Measurements from ENCODE around the gene JOSD2.
A peak's percentile ranks its signal among the peaks of the same experiment; 100 is the strongest.

Gene JOSD2, protein sequence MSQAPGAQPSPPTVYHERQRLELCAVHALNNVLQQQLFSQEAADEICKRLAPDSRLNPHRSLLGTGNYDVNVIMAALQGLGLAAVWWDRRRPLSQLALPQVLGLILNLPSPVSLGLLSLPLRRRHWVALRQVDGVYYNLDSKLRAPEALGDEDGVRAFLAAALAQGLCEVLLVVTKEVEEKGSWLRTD

DNA sequence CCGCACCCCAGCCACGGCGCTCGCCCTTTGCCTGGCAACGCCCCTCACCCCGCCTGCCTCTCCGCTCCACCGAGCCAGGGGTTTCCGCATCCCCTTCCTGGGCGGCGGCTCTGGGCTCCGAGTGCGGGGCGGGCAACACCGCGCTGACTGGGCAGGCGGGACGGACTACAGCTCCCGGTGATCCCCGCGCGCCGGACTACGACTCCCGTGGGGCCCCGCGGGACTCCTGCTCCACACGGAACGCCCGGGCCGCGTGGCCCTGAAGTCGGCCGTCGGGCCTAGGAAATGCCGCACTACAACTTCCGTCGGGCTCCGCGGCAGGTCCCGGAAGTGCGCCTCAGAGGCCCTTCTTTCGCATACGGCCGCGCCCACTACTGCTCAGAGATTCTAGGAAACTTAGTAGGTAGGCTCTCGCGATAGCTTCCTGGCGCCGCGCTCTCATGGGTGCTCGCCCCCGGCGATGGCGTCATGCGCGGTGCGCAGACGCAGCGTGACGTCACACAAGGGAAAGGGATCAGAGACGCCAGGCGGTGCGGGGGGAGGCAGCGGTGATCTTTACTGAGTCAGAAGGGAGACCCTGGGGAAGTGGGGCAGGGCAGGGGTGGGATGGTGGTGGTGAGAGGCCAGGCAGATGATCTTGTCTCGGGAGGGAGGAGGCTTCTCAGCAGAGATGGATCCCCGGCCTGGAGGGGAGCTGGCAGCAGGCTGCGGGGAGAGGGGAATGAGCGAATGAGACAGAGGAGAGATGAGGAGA lies at the start of gene JOSD2:
TSS of gene JOSD2 (minus strand) at position 123 of the 754 bp plus-strand sequence. CDS start 760 bp downstream, outside the sequence.
- peak; percentile 97 for DNase-seq

DNA sequence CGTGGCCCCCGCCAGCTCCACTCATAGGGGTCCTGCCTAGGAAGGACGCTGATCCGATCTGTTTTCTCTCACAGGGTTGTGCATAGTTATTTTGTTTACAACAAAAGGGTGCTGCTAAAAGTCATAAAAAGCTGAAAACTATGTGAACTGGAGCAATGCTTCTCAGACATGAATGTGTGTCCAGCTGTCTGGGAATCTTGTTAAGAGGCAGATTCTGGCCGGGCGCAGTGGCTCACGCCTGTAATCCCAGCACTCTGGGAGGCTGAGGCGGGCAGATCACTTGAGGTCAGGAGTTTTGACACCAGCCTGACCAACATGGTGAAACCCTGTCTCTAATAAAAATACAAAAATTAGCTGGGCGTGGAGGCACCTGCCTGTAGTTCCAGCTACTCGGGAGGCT lies 48.6 kb upstream of the JOSD2 start:
- DNase-seq: no peak

DNA sequence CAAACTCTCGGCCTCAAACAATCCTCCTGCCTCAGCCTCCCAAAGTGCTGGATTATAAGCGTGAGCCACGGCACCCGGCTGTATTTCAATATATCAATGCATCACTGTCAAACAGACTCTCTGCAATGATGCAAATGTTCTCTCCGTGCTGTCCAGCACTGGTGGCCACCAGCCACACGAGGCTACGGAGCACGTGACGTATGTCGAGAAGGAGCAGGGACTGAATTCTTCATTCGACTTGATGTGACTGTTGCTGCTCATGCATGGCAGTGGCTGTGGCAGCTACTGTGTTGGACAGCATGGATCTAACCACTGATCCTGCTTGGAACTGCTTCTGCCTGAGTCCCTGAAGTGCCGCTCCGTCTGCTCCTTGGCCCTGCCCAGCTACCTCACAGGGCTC lies 47.5 kb upstream of the JOSD2 start:
- no peak for DNase-seq

DNA sequence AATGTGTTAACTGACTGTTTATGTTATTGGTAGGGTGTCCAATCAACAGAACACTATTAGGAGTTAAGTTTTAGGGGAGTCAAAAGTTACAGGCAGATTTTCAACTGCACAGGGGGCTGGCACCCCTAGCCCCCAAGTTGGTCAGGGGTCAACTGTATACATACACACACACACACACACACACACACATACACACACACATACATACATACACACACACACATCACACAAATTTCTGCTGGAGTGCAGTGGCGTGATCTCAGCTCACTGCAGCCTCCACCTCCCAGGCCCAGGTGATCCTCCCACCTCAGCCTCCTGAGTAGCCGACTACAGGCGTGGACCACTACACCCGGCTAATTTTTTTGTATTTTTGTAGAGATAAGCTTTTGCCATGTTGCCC lies 47.0 kb upstream of the JOSD2 start:
- no peak for DNase-seq

DNA sequence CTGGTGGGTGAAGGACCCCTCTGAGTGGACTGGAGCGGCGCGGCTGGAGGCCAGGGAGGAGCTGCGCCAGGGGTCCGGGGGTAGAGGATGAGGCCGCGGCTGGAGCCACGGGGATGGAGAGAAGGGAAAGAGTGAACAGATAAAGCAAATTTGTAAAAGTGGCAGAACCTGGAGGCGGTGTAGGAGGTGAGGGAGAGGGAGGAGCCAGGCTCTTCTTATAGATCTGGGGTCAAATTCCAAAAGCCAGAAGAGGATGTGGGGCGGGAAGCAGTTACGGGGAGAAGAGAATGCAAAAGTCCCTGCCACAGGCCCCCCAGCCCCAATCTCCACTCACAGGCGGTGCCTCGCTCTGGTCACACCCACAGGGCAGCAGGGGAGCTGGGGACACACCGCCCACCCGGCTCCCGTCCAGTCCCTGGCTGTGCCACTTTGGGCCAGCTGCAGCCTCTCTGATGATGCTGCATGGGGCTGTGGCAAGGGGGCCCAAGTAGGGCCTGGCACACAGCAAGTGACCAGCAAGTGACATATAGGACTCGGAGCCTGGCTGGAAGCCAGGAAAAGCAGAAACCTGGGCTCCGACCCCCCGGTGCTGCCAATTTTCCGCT lies 46.1 kb upstream of the JOSD2 start:
- no peak for DNase-seq

DNA sequence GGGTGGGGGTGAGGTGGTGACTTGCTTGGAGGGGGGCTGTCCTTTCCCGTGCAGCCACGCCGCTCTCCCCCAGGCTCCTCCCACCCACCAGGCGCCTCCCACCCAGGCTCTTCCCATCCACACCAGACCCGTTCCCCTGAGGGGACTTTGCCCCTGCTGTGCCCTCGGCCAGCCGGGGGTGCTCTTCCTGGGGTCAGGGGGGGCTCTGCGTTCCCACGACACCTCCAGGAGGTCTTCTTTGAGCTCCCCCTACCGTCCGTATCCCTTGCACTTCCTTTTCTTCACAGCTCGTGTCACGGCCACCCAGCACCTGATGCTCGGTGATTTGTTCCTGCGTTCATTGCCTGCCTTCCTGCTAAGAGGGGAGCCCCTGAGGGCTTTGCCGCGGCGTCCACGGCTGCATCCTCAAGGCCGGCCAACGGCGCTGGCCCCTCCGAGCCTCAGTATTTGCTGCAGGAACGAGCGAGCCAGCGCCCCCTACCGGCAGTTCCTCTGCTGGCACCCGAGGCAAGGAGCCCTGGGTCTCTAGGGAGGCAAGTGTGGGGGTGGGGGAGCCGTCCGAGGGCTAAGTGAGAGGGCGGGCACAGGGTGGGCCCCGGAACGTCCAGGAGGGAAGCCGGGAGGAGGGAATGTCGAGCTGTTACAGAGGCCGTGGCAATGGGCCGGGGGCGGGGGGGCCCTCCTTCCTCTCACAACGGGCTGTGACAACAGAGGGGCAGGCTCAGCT lies 45.5 kb upstream of the JOSD2 start:
- no peak for DNase-seq

DNA sequence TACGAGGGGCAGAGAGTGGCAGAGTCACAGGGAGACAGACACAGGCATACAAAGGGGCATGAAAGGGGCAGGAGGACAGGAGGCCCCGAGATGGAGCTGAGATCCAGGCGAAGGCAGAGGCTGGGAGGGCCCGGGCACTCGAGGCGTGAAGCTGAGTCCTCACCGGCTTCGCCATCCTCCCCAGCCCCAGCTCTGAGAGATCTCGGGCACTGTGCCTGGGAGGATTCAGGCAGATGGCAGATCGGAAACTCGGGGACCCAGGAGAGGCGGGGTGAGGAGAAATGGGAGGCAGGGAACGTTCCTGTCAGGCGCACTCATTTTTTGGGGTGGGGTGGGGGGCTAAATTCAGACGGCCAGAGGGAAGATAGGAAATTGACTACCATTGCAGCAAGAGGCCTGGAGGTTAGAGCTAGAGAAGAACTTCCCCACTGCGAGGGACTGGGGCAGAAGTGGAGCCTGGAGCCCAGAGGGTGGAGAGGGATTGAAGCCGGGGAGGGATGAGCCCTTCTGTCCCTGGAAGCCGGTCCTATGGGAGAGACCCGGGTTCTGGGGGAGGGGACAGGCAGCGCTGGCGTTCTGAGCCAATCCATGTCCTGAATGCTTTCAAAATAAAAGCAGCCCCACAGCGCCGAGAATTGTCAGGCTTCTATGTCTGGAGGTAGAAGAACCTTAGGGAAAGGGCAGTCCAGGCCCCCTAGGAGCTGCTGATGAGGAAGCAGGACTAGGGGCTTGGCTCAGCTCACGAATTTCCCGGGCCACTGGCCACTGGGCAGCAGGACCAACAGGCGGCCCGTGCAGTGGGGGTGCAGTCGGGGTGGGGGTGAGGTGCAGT lies 44.7 kb upstream of the JOSD2 start:
- no peak for DNase-seq

DNA sequence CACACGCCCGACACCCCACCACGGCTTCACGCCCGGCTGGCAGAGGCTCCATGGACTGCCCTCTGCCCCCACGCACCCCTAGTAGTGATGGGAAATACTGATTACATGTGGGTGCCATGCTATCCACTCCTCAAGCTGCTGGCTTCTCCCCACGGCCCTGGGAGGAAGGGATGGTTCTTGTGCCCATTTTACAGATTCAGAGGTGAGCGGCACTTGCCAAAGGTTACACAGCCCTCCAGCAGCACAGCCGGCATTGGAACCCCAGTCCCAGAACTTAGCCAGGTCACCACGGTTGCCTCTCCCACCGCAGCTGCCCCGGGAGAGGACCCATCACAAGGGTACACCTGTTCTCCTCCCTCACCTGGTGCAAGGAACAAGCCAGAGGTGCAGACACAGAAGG lies 44.0 kb upstream of the JOSD2 start:
- DNase-seq: no peak

DNA sequence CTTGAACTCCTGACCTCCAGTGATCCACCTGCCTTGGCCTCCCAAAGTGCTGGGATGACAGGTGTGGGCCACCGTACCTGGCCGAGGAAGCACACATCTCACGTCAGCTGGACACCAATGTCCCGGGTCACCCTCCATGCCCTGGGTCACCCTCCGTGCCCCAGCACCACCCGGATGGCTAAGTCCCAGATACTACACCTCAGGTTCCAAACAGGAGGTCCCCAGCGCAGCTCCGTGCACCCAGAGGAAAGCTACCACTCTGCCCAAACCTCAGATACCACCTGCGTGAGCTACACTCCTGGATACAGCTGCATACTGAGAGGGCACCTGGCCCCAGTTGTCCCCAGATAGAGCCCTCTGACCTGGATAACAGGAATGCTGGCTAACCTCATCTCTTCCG lies 43.2 kb upstream of the JOSD2 start:
- DNase-seq: no peak

DNA sequence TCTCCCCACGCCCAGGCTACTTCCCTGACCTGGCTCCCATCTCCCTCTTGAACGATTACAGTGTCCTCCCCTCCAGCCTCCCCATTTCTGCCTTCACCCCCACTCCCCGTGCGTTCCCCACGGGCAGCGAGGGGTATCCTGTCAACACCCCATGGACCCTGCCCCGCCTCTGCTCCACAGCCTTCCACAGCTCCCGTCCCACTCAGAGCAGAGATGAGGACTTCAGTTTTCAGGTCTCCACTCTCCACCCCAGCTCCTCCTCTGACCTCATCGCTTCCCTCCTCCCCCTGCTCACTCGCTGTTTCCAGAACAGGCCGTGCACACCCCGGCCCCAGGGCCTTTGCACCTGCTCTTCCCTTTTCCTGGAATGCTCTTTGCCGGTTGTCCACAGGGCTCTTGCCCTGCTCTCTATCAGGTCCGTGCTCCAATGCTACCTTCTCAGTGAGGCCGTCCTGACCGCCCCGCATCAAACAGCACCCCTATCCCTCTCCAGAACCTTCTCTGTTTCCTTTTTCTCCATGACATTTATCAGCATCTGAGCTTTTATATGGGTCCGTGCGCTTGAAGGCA lies 42.2 kb upstream of the JOSD2 start:
- no peak for DNase-seq

DNA sequence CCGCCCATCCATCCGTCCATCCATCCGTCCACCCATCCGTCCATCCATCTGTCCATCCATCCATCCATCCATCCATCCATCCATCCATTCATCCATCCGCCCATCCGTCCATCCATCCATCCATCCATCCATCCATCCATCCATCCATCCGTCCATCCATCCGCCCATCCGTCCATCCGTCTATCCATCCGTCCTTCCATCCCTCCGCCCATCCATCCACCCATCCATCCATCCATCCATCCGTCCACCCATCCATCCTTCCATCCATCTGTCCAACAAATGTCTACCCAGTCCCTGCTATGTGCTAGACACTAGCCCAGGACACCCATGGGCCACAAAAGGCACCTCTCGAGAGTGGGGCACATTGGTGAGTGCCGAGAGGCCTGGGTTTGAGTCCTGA lies 41.5 kb upstream of the JOSD2 start:
- DNase-seq: no peak

DNA sequence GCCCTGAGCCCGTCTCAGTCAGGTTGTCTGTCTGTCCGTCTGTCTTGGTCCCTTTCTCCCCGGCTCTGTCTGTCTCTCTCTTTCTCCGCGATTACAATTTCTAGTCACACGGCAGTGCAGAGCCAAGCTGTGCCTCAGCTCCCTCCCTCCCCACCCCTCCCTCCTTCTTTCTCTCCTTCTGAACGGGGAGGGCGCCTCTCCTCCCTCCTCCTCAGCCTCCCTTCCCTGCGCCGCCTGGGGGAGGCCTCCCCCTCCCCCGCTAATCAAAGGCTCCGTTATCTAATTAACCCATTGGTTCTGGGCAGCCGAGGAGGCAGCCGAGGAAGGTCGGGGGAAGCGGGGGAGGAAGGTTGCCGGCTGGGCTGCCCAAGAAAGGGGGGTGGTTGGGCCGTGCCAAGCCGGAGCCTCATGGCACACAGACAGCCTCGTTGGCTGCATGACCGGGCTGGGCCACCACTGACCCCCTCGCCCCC lies 40.8 kb upstream of the JOSD2 start:
- DNase-seq: no peak

DNA sequence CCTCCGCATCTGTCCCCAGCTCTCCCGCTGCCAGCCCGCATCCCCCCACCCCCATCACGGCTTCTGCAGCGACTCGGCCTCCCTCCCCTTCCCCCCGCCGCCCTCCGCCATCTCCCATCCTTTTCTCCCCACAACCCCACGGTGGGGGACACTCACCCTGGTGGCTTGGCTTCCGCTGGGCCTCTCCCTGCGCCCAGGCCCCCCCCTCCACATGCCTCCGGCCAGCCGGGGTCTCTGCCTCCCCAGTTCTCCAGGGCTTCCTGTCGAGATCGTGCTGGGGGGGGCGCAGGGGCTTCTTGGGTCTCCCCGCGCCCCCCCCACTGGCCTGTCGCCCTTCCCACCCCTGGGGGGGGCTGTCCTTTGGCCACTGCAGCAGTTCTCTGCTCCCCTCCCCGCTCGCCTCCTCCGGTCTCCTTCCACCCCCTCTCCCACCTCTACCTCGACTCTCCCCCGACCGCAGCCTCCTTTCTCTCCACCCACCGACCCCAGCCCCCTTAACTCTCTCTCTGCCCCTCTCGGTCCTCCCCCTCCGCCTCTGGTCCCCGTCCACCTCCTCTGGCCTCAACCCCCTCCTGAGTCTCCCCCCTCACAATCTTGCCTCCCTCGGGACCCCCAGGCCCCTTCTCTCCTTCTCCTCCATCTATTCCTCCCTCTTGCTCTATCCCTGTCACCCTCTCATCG lies 40.2 kb upstream of the JOSD2 start:
- DNase-seq: no peak

DNA sequence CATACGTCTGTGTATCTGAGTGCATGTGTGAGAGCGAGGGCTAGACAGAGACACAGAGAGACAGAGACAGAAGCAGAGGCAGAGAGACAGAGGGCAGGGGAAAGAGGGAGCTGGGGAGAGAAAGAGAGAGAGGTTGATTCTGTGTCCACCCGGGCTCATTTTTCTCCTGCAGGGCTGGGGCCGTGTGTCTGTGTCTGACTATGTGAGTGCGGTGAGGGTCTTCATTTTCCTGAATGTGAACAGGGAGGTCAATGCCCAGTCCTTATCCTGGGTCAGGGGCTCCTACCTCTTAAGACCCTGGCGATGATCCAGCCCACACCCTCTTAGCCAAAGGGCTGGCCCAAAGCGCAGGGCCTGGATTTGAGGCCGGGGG lies 39.6 kb upstream of the JOSD2 start:
- no peak for DNase-seq

DNA sequence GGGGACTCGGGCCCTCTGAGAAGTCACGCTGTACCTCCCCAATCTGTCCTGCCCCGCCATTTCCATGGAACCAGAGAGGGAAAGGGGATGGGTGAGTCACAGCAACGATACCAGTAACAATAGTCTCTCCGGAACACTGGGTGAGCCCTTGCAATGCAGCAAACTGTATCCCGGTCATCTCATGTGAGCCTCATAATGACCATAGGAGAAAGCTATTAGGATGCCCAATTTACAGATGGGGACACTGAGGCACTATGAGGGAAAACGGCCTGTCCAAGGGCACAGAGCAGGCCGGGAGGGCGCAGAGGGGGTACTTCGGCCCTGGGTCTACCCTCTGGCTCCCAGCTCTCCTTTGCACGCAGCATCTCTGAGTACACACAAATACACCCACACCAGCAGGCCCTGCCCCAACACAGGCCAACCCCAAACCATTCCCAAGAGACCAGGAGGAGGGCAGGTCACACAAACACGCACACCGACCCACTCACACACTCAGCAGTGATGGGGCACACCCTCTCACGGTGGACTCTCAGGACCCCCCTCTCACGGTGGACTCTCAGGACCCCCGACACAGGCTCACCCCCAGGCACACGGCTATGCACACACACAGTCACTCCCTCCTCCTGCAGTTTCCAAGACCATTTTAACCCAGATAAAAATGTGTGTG lies 39.1 kb upstream of the JOSD2 start:
- no peak for DNase-seq

DNA sequence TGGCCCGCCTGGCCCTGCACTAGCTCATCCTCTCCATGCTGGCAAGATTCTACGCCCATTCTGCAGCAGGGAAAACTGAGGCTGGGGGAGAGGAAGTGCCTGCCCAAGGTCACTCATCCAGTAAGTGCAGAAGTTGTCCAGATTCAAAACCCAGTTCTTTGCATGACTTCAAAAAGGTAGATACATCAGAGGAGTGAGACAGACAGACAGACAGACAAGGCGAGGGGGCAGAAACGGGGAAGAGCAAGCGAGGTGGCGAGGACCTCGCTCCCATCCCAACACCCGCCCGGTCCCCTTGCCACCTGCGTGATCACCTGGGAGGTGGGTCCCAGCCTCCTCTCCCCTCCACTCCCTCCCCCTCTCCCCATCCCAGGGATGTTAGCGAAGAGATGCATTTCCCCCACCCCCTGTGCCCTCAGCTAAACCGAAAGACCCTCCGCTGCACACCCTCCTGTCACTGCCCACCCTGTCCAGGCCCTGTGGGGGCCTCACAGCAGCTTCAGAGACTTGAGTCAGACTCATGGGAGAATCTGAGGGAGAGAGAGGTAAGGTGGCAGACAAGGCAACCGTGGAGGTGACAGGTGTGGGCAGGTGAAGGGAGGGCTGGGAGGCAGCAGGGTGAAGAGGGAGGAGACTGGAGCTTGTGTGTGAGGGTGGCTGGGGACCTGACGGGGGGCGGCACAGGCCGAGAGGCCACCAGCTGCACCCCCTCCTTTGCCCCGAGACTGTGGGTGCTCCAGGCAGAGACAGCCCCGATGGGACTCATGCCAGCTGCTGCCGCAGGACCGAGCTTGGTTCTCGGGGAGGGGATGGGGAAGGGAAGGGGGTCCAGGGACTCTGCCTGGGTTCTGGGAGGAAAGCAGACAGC lies 38.3 kb upstream of the JOSD2 start:
- no peak for DNase-seq

DNA sequence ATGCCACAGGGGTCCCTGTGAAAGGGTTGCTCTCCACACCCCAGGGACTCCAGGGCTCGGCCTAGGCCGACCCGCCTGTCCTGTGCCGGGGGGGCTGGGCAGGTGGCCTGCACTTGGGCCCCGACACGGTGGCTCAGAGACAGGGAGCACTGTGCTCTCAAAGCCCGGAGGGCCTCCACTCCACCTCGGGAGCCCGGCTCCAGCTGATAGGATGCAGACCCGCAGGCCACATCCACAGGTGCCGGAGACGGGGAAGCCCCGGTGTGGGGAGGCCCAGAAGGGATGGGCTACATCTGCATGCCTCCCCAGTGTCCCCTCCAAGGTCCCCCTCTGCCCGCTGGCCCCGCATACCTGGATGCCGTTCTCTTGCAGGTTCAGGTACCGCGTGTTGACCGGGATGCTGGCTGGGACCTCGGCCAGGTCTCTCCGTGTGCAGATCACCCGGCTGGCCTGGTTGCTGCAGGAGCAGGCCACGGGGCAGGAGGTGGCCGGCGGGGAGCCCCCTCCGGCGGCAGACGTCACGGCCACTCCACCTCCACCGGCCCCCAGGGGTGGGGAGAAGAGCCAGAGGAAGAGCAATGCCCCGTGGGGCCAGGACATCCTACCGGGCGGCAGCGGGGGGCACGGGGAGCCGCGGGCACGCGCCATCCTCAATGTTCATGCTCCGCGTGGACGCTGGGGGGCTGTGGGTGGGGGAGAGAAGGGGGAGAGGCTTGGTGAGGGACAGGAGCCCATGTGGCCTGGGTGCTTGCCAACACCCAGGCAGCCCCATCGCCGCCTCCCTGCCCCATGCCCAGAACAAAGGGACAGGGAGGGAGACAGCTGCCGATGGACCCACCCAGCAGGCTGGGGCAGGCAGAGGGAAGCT lies 37.4 kb upstream of the JOSD2 start:
- DNase-seq: no peak

DNA sequence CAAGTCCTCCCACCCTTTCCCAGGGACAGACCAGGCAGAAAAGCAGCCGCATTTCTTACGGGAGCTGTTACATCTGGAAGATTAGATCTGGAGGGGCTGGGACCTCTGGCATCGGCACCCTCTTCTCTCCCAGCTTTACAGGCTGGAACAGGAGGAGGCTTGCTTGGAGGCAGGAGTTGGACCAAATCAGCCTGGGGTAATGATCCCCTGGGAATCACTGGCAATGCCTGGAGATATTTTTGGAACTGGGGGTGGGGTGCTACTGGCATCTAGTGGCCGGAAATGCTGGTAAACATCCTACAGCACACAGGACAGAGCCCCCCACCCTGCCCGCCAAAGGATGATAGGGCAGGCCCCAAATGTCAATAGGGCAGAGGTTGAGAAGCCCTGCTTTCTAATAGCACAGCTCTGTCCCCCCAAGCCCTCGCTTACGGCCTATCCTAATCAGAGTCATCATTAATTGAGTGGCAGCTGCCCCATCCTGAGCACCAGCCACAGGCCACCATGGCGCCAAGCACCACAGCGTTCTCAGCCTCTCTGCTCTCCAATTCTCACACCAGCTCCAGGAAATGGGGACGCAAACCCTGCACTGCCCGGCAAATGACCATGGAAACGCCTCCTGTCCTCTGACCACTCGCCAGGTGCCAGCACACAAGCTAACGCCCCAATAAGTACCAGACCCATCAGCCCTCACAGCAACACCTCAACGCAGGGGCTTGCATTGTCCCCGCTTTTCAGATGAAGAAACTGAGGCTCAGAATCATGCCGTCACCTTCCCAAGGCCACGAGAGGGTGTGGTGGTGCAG lies 36.6 kb upstream of the JOSD2 start:
- no peak for DNase-seq

All from DMS 273 treated with DMSO at 0.1 percent for 48 hours (cell line).